Body of pancreas (tissue), 4 donors: ENCODE measurements around the gene PRM1. TPM values are rescaled to one million over a fixed set of nuclear protein-coding genes. Genes with fewer than 3 reads are reported as not detected.

ENCODE experiments used
- ATAC-seq: fragments of 150-250 bp; one replicate; pipeline ENCODE4 v1.9.1; 2016
- DNase-seq, 4 donors: peaks; one replicate each; pipeline ENCODE4 v3.0.0-alpha.2; 2019
- H3K27ac ChIP-seq, 4 donors: fragments of 200-600 bp; sonication (generic); 1 replicate in 3 of 4; 2 replicates in 1 of 4; pipeline versions ENCODE4 v1.5.1 to v1.6.1; 2016 to 2019; ENCODE audit warnings: mild to moderate bottlenecking in 1 of 4, mixed read lengths in 1 of 4, moderate library complexity in 1 of 4
- H3K27me3 ChIP-seq, 2 donors: fragments of 200-600 bp; sonication (generic); one replicate each; pipeline ENCODE4 v1.6.0; 2016; ENCODE audit warnings: mild to moderate bottlenecking in 1 of 2
- H3K36me3 ChIP-seq, 2 donors: fragments of 200-600 bp; sonication (generic); replicated peaks in 1 of 2; 2 replicates each; pipeline ENCODE4 v1.5.1; 2016; ENCODE audit warnings: low read depth in 2 of 2; ENCODE audit not compliant: insufficient read depth in 1 of 2
- H3K4me1 ChIP-seq: fragments of 200-600 bp; sonication (generic); one replicate; pipeline ENCODE4 v1.6.0; 2016
- H3K4me3 ChIP-seq, 2 donors: fragments of 200-600 bp; sonication (generic); 1 replicate in 1 of 2; 2 replicates in 1 of 2; pipeline ENCODE4 v1.5.1; 2016 to 2019
- H3K9me3 ChIP-seq, 3 donors: fragments of 200-600 bp; sonication (generic); 1 replicate in 2 of 3; 2 replicates in 1 of 3; pipeline ENCODE4 v1.5.1; 2016
- CTCF ChIP-seq, 7 experiments: fragments of 450-650 bp in 4 of 7; fragments of 200-600 bp in 3 of 7; sonication (generic) in 3 of 7; IDR thresholded peaks; one replicate each; pipeline ENCODE4 v1.5.1; 2016 to 2019; ENCODE audit warnings: antibody characterized with exemption in 7 of 7
- POLR2A ChIP-seq, 3 donors: fragments of 450-650 bp; IDR thresholded peaks; one replicate each; pipeline ENCODE4 v1.6.1; 2016; ENCODE audit warnings: antibody characterized with exemption in 3 of 3, mild to moderate bottlenecking in 2 of 3
- WGBS, 2 donors: methylation state at CpG; one replicate each; pipeline ENCODE4 v1.1.5; 2017; 5-methylcytosine and 5-hydroxymethylcytosine counted together
- intact Hi-C: fragments of 100-400 bp; cut with DNase I; formaldehyde crosslinking; loops from one replicate; pipeline ENCODE4 v1.15.1; 2023
- microRNA-seq, 2 donors: library from miRNA; unstranded; fragments of <30 nt; microRNA quantifications; one replicate each; pipeline ENCODE4, GENCODE V29; 2016; ENCODE audit warnings: borderline number of aligned reads in 2 of 2, borderline replicate concordance in 2 of 2
- small RNA-seq: library from RNA; depleted of rRNA; stranded (forward); fragments of <200 nt; gene quantifications from one replicate; pipeline ENCODE3, GENCODE V24; 2016
- total RNA-seq, 2 donors: library from RNA; depleted of rRNA; stranded (reverse); fragments of >200 nt; gene quantifications; one replicate each; pipeline ENCODE4 v1.1.0, GENCODE V29; 2016

PRM1 gene
- total RNA-seq, 2 donors from 2014 or later, result not detected

- H3K4me3 ChIP-seq, result no peak overlapping the region
- DNase-seq (no peak), ATAC-seq (no peak)
- H3K27ac ChIP-seq, result no peak overlapping the region
- TF ChIP-seq POLR2A (IDR thresholded peaks at IDR 0.05) (no peak), CTCF (IDR thresholded peaks at IDR 0.05) (no peak)
- WGBS, 2 donors, result 85 to 89% methylated on average over 2 of the region's 3 CpGs
- intact Hi-C loops, result no loop called here
- H3K9me3 ChIP-seq, result no peaks in the 10 kb centered on the region
- no peaks in the 10 kb centered on the region for H3K27me3 ChIP-seq
- peaks cover 12% of the 10 kb centered on the region for H3K4me1 ChIP-seq
- no peaks in the 10 kb centered on the region for H3K36me3 ChIP-seq
Measured at GRCh38 chr16:11232302-11232851, 48.8 kb downstream of the PRM1 start.

- no peak overlapping the region for H3K4me3 ChIP-seq
- intact Hi-C loops, result no loop called here
- TF ChIP-seq POLR2A (IDR thresholded peaks at IDR 0.05) (no peak), CTCF (IDR thresholded peaks at IDR 0.05) (no peak)
- no peak overlapping the region for H3K27ac ChIP-seq
- no peak for DNase-seq
- 82 to 91% methylated on average over 8 to 10 of the region's 10 CpGs for WGBS, 2 donors
- no peaks in the 10 kb centered on the region for H3K27me3 ChIP-seq
- no peaks in the 10 kb centered on the region for H3K36me3 ChIP-seq
- peaks cover 12% of the 10 kb centered on the region for H3K4me1 ChIP-seq
- H3K9me3 ChIP-seq, result no peaks in the 10 kb centered on the region
- no peak for ATAC-seq
Measured at GRCh38 chr16:11231367-11231970, 49.7 kb downstream of the PRM1 start.

Small RNA genes within 50 kb of the gene (microRNA-seq; reads per million reads assigned to microRNA genes)
- gene MIR548H2, result 0 reads per million in 2 donors

Small RNA genes within 50 kb of the gene (small RNA-seq; reads per million reads assigned to genes)
- gene MIR548H2 (not detected), gene RF00019 (not detected), gene RF00554 (not detected)

Other genes with a start within 250 kb of the PRM1 start
- gene SOCS1, start 25.1 kb downstream of the PRM1 start, total RNA-seq, result 1 to 10 TPM; 1.0 to 7.9 TPM
- not detected for gene TNP2, start 12.0 kb downstream of the PRM1 start, total RNA-seq
- gene PRM3, start 7.7 kb downstream of the PRM1 start, total RNA-seq, result not detected
- gene PRM2, start 4.8 kb downstream of the PRM1 start, total RNA-seq, result not detected
- gene RMI2, start 64.1 kb upstream of the PRM1 start, total RNA-seq, result 1 to 10 TPM; 1.3 to 3.0 TPM